HL-60 (cell line): ENCODE data around the gene SEC24B.

Source experiments
- CTCF ChIP-seq: IDR thresholded peaks from one replicate; pipeline ENCODE4 v1.5.1; 2011; ENCODE audit warnings: low read length, control low read depth, inconsistent platforms; ENCODE audit not compliant: insufficient read depth
- REST ChIP-seq: IDR thresholded peaks from 2 replicates; pipeline ENCODE4 v1.6.1; 2012; ENCODE audit warnings: low read depth; ENCODE audit not compliant: insufficient replicate concordance

- TF ChIP-seq CTCF (no peak), REST (no peak)
Measured at GRCh38 chr4:109486007-109486406, 52.4 kb downstream of the SEC24B start.
